ENCODE results near the gene BOLA2B.
"Not testable (repeated sequence)": the region's sequence is repeated elsewhere in the genome, so short reads cannot be mapped to it uniquely, and the experiment has no call there.

BOLA2B gene

GRCh38 chr16:30193615-30194014 is at the start of gene BOLA2B, which contains the start of gene SLX1A:
TSS of gene BOLA2B (minus strand) at chr16:30193666. CDS start at chr16:30193595, 71 bp downstream.
TSS of gene SLX1A (plus strand) at chr16:30193875. CDS start at chr16:30194085, 210 bp downstream.
- DNase-seq: not testable (repeated sequence)

- DNase-seq: not testable (repeated sequence)
Observed at GRCh38 chr16:30217082-30217481, 23.6 kb upstream of the BOLA2B start.

- not testable (repeated sequence) for DNase-seq
Observed at GRCh38 chr16:30211414-30211813, 17.9 kb upstream of the BOLA2B start.

- peak in 1 of 2 donors; percentile 53 for DNase-seq
Observed at GRCh38 chr16:30209032-30209431, 15.6 kb upstream of the BOLA2B start.

GRCh38 chr16:30207063-30207704 is 13.7 kb upstream of the BOLA2B start:
- peak in 1 of 2 donors; percentile 7 for DNase-seq

- not testable (repeated sequence) for DNase-seq
Observed at GRCh38 chr16:30206252-30206651, 12.8 kb upstream of the BOLA2B start.

- DNase-seq: not testable (repeated sequence)
Observed at GRCh38 chr16:30205541-30206236, 12.2 kb upstream of the BOLA2B start.

GRCh38 chr16:30199608-30200343 is 6.3 kb upstream of the BOLA2B start:
- not testable (repeated sequence) for DNase-seq

GRCh38 chr16:30199049-30199448 is 5.6 kb upstream of the BOLA2B start, which contains the start of gene SULT1A3:
TSS of gene SULT1A3 (plus strand) at chr16:30199255. CDS start at chr16:30200729, 1,474 bp downstream.
- not testable (repeated sequence) for DNase-seq

GRCh38 chr16:30197001-30197400 is 3.5 kb upstream of the BOLA2B start:
- DNase-seq: not testable (repeated sequence)

- DNase-seq: not testable (repeated sequence)
Observed at GRCh38 chr16:30194172-30194925, 883 bp upstream of the BOLA2B start.

GRCh38 chr16:30193098-30193497 is 368 bp downstream of the BOLA2B start:
- DNase-seq: not testable (repeated sequence)

GRCh38 chr16:30191158-30191557 is 2.3 kb downstream of the BOLA2B start:
- not testable (repeated sequence) for DNase-seq

GRCh38 chr16:30187971-30188561 is 5.4 kb downstream of the BOLA2B start:
- DNase-seq: no peak

- no peak for DNase-seq
Observed at GRCh38 chr16:30187556-30187865, 6.0 kb downstream of the BOLA2B start.

GRCh38 chr16:30186782-30187555 is 6.5 kb downstream of the BOLA2B start:
- DNase-seq: peak; percentile 84 to 89

GRCh38 chr16:30186444-30186781 is 7.1 kb downstream of the BOLA2B start:
- no peak for DNase-seq

- peak; percentile 89 for DNase-seq
Observed at GRCh38 chr16:30185683-30186421, 7.6 kb downstream of the BOLA2B start.

GRCh38 chr16:30184891-30185682 is 8.4 kb downstream of the BOLA2B start:
- peak in 1 of 2 donors; percentile 3 for DNase-seq

Data from CD4-positive, alpha-beta T cell treated with Interleukin-1 beta for 1 hour (primary cell).